Activated CD4-positive, alpha-beta T cell treated with anti-CD3 and anti-CD28 coated beads, Interleukin-2, amount 10 ng/mL, durations not matched to agents 24 days and 14 days (primary cell): ENCODE results near the gene SEMA7A. TPM values are rescaled to one million over a fixed set of nuclear protein-coding genes. Genes with fewer than 3 reads are reported as not detected.
"Not testable (repeated sequence)": the region's sequence is repeated elsewhere in the genome, so short reads cannot be mapped to it uniquely, and the experiment has no call there.

ENCODE experiments used
- DNase-seq: peaks from one replicate; pipeline ENCODE4 v3.0.0; 2022
- H3K27ac Mint-ChIP-seq: one replicate; pipeline ENCODE4 v1.8.0; 2022; ENCODE audit warnings: mild to moderate bottlenecking, mixed read lengths
- H3K27me3 Mint-ChIP-seq: one replicate; pipeline ENCODE4 v1.8.0; 2022; ENCODE audit warnings: mixed read lengths
- H3K36me3 Mint-ChIP-seq: one replicate; pipeline ENCODE4 v1.8.0; 2022; ENCODE audit warnings: low read depth, mild to moderate bottlenecking, mixed read lengths
- H3K4me1 Mint-ChIP-seq: one replicate; pipeline ENCODE4 v1.8.0; 2021; ENCODE audit warnings: mixed read lengths
- H3K4me3 Mint-ChIP-seq: one replicate; pipeline ENCODE4 v1.8.0; 2022; ENCODE audit warnings: mild to moderate bottlenecking, moderate library complexity, mixed read lengths
- H3K9me3 Mint-ChIP-seq: one replicate; pipeline ENCODE4 v1.8.0; 2021; ENCODE audit warnings: mixed read lengths
- intact Hi-C: fragments of 100-400 bp; cut with micrococcal nuclease; formaldehyde crosslinking; loops from one replicate; pipeline ENCODE4 v1.15.1; 2023
- total RNA-seq: library from RNA; stranded (reverse); gene quantifications from 2 replicates; pipeline ENCODE4 v1.2.3, GENCODE V29; 2022

SEMA7A gene
- total RNA-seq, 1 donor from 2014 or later: 89.6 TPM

DNA sequence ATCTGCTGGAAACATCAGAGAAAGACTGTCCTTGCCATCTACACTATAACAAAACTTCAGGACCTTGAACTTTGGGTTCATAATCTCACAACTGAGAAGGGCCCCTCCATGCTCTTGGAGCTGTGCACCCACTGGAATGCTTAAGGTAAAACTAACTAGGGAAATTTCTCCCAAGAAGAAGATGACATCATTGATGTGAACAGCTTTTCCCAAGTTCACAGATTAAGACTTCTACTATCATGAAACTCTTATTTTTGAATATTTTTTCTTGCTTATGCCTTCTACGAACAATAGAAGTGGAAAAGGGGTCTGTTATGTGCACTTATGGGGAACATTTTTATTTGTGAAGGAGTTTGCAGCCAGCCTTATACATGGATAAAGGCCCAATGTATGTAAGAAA, 71.3 kb downstream of the SEMA7A start:
- Mint-ChIP-seq H3K9me3 (no peaks in the 10 kb centered on the region), H3K27me3 (peaks cover 46% of the 10 kb centered on the region), H3K4me3 (no peak overlapping the region), H3K27ac (no peak overlapping the region), H3K4me1 (peaks cover 3% of the 10 kb centered on the region), H3K36me3 (no peaks in the 10 kb centered on the region)
- intact Hi-C loops: no loop called here
- no peak for DNase-seq

DNA sequence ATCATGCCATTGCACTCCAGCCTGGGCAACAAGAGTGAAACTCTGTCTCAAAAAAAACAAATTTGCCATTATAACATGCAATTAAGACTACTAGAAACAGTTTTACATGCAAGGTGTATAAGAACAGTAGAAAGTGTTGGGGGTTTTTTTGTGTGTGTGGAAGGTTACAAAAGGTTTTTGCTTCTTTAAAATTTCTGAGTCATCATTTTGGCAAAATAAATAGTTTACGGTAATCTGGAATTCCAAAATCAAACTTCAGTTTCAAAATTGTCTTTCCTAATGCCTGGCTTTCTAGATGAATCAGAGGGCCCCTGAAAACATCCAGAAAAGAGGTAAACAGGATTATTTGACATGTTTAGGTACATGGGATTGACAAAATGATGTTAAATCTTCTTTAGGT, 72.9 kb downstream of the SEMA7A start:
- H3K27ac Mint-ChIP-seq, intact Hi-C loops, DNase-seq, H3K36me3 Mint-ChIP-seq, H3K9me3 Mint-ChIP-seq, H3K4me1 Mint-ChIP-seq, H3K4me3 Mint-ChIP-seq: not testable (repeated sequence)
- peaks cover 33% of the 10 kb centered on the region for H3K27me3 Mint-ChIP-seq

DNA sequence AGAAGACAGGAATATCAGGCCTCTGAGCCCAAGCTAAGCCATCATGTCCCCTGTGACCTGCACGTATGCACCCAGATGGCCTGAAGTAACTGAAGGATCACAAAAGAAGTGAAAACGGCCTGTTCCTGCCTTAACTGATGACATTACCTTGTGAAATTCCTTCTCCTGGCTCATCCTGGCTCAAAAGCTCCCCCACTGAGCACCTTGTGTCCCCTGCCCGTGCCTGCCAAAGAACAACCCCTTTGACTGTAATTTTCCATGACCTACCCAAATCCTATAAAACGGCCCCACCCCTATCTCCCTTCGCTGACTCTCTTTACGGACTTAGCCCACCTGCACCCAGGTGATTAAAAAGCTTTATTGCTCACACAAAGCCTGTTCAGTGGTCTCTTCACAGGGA, 74.4 kb downstream of the SEMA7A start:
- Mint-ChIP-seq H3K9me3 (peaks cover 13% of the 10 kb centered on the region), H3K27me3 (peaks cover 32% of the 10 kb centered on the region)
- H3K4me3 Mint-ChIP-seq, intact Hi-C loops, H3K27ac Mint-ChIP-seq, H3K36me3 Mint-ChIP-seq, H3K4me1 Mint-ChIP-seq, DNase-seq: not testable (repeated sequence)

Other genes with a start within 250 kb of the SEMA7A start
- not detected in 2 replicates for gene STRA6, start 231.2 kb downstream of the SEMA7A start, total RNA-seq
- not detected in 2 replicates for gene CCDC33, start 197.6 kb downstream of the SEMA7A start, total RNA-seq
- gene CYP11A1, start 66.3 kb downstream of the SEMA7A start, total RNA-seq: not detected in 2 replicates
- 53.5 and 62.1 TPM in 2 replicates for gene UBL7, start 27.2 kb upstream of the SEMA7A start, total RNA-seq
- gene ARID3B, start 107.3 kb upstream of the SEMA7A start, total RNA-seq: 31.1 and 33.9 TPM in 2 replicates
- 112 and 113 TPM in 2 replicates for gene CLK3, start 181.9 kb upstream of the SEMA7A start, total RNA-seq